ENCODE measurements around the gene STPG1.

GRCh38 chr1:24455272-24455671 is 41.7 kb upstream of the STPG1 start:
- TF ChIP-seq CTCF (IDR thresholded peaks at IDR 0.05) (no peak), RORB (CRISPR knock-in tag; IDR thresholded peaks at IDR 0.05) (no peak), SP1 (CRISPR knock-in tag; conservative IDR thresholded peaks at IDR 0.05) (no peak), USF2 (CRISPR knock-in tag; IDR thresholded peaks at IDR 0.05) (no peak), TP53 (CRISPR knock-in tag; IDR thresholded peaks at IDR 0.05) (no peak)

Measured in WTC11 (cell line).